GM19025 (cell line): ENCODE measurements around the gene APLP2.

Source experiments
- ATAC-seq: cut with Tn5 transposase; IDR thresholded peaks from one replicate; pipeline ENCODE4 v1.9.1; 2021; ENCODE audit warnings: mild to moderate bottlenecking, low read depth, moderate library complexity; ENCODE audit not compliant: unreplicated experiment

The APLP2 gene

GRCh38 chr11:130141561-130142341 is 72.1 kb downstream of the APLP2 start:
- ATAC-seq: no peak

- ATAC-seq: no peak
Observed at GRCh38 chr11:130144141-130144540, 74.4 kb downstream of the APLP2 start.

GRCh38 chr11:130144861-130145281 is 75.2 kb downstream of the APLP2 start:
- no peak for ATAC-seq

- ATAC-seq: no peak
Observed at GRCh38 chr11:130145311-130145812, 75.7 kb downstream of the APLP2 start.

- ATAC-seq: no peak
Observed at GRCh38 chr11:130145975-130146776, 76.5 kb downstream of the APLP2 start.

GRCh38 chr11:130146796-130147195 is 77.1 kb downstream of the APLP2 start:
- ATAC-seq: no peak

GRCh38 chr11:130148796-130149326 is 79.2 kb downstream of the APLP2 start:
- ATAC-seq: no peak

GRCh38 chr11:130150790-130151189 is 81.1 kb downstream of the APLP2 start:
- no peak for ATAC-seq

GRCh38 chr11:130151196-130151595 is 81.5 kb downstream of the APLP2 start:
- no peak for ATAC-seq

- no peak for ATAC-seq
Observed at GRCh38 chr11:130156108-130157022, 86.7 kb downstream of the APLP2 start.

GRCh38 chr11:130157101-130157500 is 87.4 kb downstream of the APLP2 start:
- no peak for ATAC-seq

- no peak for ATAC-seq
Observed at GRCh38 chr11:130157840-130158239, 88.1 kb downstream of the APLP2 start.

GRCh38 chr11:130159139-130159538 is 89.4 kb downstream of the APLP2 start:
- no peak for ATAC-seq

- no peak for ATAC-seq
Observed at GRCh38 chr11:130159657-130160497, 90.2 kb downstream of the APLP2 start, which contains the start of gene ST14. TSS of gene ST14 (plus strand) at chr11:130159782. CDS start at chr11:130159980, 198 bp downstream.

- ATAC-seq: no peak
Observed at GRCh38 chr11:130160498-130161155, 90.9 kb downstream of the APLP2 start.

- no peak for ATAC-seq
Observed at GRCh38 chr11:130161441-130162145, 91.9 kb downstream of the APLP2 start.

- ATAC-seq: no peak
Observed at GRCh38 chr11:130162733-130163132, 93.0 kb downstream of the APLP2 start.
